Upper lobe of right lung (tissue), 1 donor: Measurements from ENCODE around the gene ITPRID2. TPM values are rescaled to one million over a fixed set of nuclear protein-coding genes. Genes with fewer than 3 reads are reported as not detected.

ENCODE experiments used
- ATAC-seq: fragments of 200-7000 bp; cut with Tn5 transposase; one replicate; pipeline ENCODE4 v1.9.1; 2020; ENCODE audit warnings: mild to moderate bottlenecking, moderate library complexity
- DNase-seq: peaks from one replicate; pipeline ENCODE4 v3.0.0-alpha.2; 2020
- H3K27ac ChIP-seq: fragments of 200-600 bp; one replicate; pipeline ENCODE4 v1.8.0; 2022
- H3K27me3 ChIP-seq: fragments of 200-600 bp; one replicate; pipeline ENCODE4 v1.8.0; 2022; ENCODE audit warnings: mild to moderate bottlenecking
- H3K36me3 ChIP-seq: fragments of 200-600 bp; one replicate; pipeline ENCODE4 v1.8.0; 2022
- H3K4me1 ChIP-seq: fragments of 200-600 bp; one replicate; pipeline ENCODE4 v1.8.0; 2022
- H3K4me3 ChIP-seq: fragments of 200-600 bp; one replicate; pipeline ENCODE4 v1.8.0; 2022; ENCODE audit warnings: mild to moderate bottlenecking
- H3K9me3 ChIP-seq: fragments of 200-600 bp; one replicate; pipeline ENCODE4 v1.8.0; 2022
- intact Hi-C: fragments of 100-400 bp; cut with DNase I; formaldehyde crosslinking; loops from one replicate; pipeline ENCODE4 v1.11.0; 2022
- total RNA-seq: library from RNA; stranded (reverse); fragmentation: NEBNext Ultra II Directional; extraction: Animal tissue kit (Norgen Biotek cat#: 25700); gene quantifications from one replicate; pipeline ENCODE4 v1.2.1, GENCODE V29; 2021
- TF ChIP-seq, protein P1 (sequence below): fragments of 200-600 bp; IDR thresholded peaks from one replicate; pipeline ENCODE4 v1.8.0; 2022; ENCODE audit warnings: antibody characterized with exemption
- donor health status: DM: no; HTN: yes; CAD: no; lungs with severe emphysema.

Gene ITPRID2
- total RNA-seq, 1 donor from 2014 or later = 242 TPM

- Histone ChIP-seq H3K36me3 (no peaks in the 10 kb centered on the region), H3K9me3 (no peaks in the 10 kb centered on the region), H3K4me3 (no peak overlapping the region), H3K27me3 (no peaks in the 10 kb centered on the region), H3K27ac (no peak overlapping the region), H3K4me1 (no peaks in the 10 kb centered on the region)
- TF ChIP-seq, protein P1, sequence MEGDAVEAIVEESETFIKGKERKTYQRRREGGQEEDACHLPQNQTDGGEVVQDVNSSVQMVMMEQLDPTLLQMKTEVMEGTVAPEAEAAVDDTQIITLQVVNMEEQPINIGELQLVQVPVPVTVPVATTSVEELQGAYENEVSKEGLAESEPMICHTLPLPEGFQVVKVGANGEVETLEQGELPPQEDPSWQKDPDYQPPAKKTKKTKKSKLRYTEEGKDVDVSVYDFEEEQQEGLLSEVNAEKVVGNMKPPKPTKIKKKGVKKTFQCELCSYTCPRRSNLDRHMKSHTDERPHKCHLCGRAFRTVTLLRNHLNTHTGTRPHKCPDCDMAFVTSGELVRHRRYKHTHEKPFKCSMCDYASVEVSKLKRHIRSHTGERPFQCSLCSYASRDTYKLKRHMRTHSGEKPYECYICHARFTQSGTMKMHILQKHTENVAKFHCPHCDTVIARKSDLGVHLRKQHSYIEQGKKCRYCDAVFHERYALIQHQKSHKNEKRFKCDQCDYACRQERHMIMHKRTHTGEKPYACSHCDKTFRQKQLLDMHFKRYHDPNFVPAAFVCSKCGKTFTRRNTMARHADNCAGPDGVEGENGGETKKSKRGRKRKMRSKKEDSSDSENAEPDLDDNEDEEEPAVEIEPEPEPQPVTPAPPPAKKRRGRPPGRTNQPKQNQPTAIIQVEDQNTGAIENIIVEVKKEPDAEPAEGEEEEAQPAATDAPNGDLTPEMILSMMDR = no peak
- DNase-seq (no peak), ATAC-seq (no peak)
- intact Hi-C loops = no loop called here
These were observed 78.7 kb downstream of the ITPRID2 start for GRCh38 chr2:181970160-181970794.

DNA sequence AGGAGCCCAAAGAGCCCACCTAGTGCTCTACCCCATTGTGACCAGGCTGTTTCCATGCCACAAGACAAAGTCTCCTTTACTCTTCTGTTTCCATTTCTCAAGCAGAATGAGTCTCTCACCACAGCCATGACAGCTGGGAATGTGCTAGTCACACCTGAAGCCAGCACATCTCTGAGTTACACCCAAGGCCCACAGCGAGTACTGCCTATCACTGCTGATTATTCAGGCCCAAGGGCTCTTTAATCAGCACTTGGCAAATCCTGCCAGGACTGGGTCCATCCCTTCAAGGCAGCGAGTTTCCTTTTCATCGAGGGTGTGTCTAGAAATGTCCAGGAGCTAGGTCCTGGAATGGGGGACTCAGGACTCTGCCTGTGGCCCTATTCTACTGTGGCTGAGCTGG is 79.5 kb downstream of the ITPRID2 start:
- intact Hi-C loops = no loop called here
- no peaks in the 10 kb centered on the region for H3K9me3 ChIP-seq
- ATAC-seq (no peak), DNase-seq (no peak)
- H3K4me1 ChIP-seq = no peaks in the 10 kb centered on the region
- no peaks in the 10 kb centered on the region for H3K27me3 ChIP-seq
- H3K27ac ChIP-seq = no peak overlapping the region
- no peaks in the 10 kb centered on the region for H3K36me3 ChIP-seq
- TF ChIP-seq, protein P1 = no peak
- H3K4me3 ChIP-seq = no peak overlapping the region

- TF ChIP-seq, protein P1 = no peak
- ATAC-seq = no peak
- Histone ChIP-seq H3K4me3 (no peak overlapping the region), H3K36me3 (no peaks in the 10 kb centered on the region), H3K4me1 (no peaks in the 10 kb centered on the region), H3K27me3 (no peaks in the 10 kb centered on the region), H3K9me3 (no peaks in the 10 kb centered on the region), H3K27ac (no peak overlapping the region)
- no peak for DNase-seq
- intact Hi-C loops = no loop called here
These were observed 81.1 kb downstream of the ITPRID2 start for GRCh38 chr2:181972431-181973170.

DNA sequence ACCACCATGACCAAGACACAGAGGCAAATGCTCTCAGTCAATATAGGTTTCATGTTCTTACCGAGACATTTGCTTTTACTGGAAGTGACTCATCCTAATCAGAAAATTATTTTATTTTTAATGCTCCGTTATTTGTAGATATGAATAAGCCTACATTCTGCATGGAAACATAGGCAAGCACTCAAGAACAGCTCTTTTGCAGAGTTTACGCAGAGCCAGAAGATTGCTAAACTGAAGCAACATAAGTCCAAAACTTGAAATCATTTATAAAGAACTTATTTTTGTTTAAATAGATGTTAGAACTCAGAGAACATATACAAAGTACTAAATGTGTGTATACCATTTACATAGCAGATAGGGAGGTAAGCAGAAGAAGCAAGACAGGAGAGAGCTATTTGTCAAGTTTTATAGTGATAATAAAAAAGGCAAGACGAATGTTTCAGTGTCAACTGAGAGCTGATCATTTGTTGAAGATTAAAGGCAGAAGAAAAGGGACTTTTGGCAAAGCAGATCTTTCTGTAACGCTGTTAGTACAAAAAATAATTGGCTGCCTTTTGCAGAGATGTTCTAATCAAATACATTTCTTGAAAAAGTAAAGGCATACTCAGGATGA is 81.7 kb downstream of the ITPRID2 start:
- no peaks in the 10 kb centered on the region for H3K9me3 ChIP-seq
- intact Hi-C loops = no loop called here
- no peak for ATAC-seq
- H3K4me1 ChIP-seq = no peaks in the 10 kb centered on the region
- H3K4me3 ChIP-seq = no peak overlapping the region
- no peaks in the 10 kb centered on the region for H3K27me3 ChIP-seq
- TF ChIP-seq, protein P1 = no peak
- no peaks in the 10 kb centered on the region for H3K36me3 ChIP-seq
- H3K27ac ChIP-seq = no peak overlapping the region
- DNase-seq = no peak

- DNase-seq (no peak), ATAC-seq (no peak)
- Histone ChIP-seq H3K9me3 (no peaks in the 10 kb centered on the region), H3K27me3 (no peaks in the 10 kb centered on the region), H3K27ac (no peak overlapping the region), H3K36me3 (no peaks in the 10 kb centered on the region), H3K4me3 (no peak overlapping the region), H3K4me1 (no peaks in the 10 kb centered on the region)
- TF ChIP-seq, protein P1 = no peak
- intact Hi-C loops = no loop called here
These were observed 86.3 kb downstream of the ITPRID2 start for GRCh38 chr2:181977661-181978350.
